ENCODE data around the gene KCNRG. TPM values are rescaled to one million over a fixed set of nuclear protein-coding genes. Genes with fewer than 3 reads are reported as not detected.
"Not testable (repeated sequence)": the region's sequence is repeated elsewhere in the genome, so short reads cannot be mapped to it uniquely, and the experiment has no call there.

Gene KCNRG
- total RNA-seq, 2 donors from 2014 or later: 0.19 to 0.45 TPM

DNA sequence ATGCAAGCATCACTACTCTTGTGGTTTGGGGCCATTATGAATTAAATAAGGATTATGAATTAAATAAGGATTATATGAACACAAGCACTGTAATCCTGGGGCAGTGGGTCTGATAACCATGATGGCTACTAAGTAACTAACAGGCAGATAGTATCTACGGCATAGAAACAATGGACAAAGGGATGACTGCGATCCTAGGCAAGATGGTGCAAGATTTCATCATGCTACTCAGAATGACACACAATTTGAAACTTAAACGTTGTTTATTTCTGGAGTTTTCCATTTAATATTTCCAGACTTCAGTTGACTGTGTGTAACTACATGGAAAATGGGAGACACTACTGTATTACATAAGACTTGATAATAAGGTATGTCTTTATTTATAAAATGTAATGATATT is 15.1 kb downstream of the KCNRG start:
- Mint-ChIP-seq H3K27ac (no peak overlapping the region), H3K36me3 (ENCODE audit: low read depth) (peaks cover 29% of the 10 kb centered on the region), H3K27me3 (no peaks in the 10 kb centered on the region), H3K4me3 (no peak overlapping the region), H3K9me3 (no peaks in the 10 kb centered on the region), H3K4me1 (peaks cover 13% of the 10 kb centered on the region)
- no peak for ATAC-seq (replicated peaks)

DNA sequence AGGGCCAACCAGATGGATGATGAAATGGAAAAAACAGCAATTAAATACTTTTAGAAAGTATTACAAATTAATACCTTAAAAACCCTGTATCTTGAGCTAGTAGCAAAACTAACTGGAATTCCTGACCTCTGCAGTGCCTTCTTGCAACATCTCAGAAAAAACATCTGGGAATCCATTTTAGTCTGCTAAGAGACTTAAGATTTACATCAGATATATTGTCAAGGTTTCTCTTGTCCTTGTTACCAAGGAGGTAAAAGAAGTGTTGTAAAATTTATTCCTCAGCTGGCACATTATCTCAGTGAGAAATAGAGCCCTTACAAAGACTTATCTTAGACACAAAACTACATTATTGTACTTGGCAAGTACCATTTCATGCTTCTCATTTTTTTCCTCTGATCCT is 18.5 kb downstream of the KCNRG start:
- Mint-ChIP-seq H3K27me3 (no peaks in the 10 kb centered on the region), H3K27ac (no peak overlapping the region), H3K9me3 (no peaks in the 10 kb centered on the region), H3K4me3 (no peak overlapping the region), H3K36me3 (ENCODE audit: low read depth) (no peaks in the 10 kb centered on the region), H3K4me1 (no peaks in the 10 kb centered on the region)
- no peak for ATAC-seq (replicated peaks)

DNA sequence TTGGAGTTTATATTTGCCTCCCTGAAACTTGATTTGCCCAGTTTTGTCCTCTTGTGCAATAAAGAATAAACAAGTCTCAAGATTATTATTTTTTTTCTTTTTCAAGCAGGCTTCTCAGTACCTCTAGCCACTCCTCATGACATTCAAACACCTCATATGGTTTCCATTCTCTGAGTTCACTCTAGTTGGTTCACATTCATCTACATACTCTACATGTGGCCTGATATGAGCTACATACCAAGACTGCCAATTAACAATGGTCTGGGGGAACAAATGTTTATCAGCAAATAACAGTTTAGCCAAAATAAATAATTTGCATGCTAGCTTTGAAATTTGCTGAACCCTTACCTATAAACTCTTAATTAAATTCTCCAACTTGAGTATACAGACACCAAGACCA is 22.5 kb downstream of the KCNRG start:
- Mint-ChIP-seq H3K9me3 (no peaks in the 10 kb centered on the region), H3K4me1 (no peaks in the 10 kb centered on the region), H3K36me3 (ENCODE audit: low read depth) (peaks cover 23% of the 10 kb centered on the region), H3K4me3 (no peak overlapping the region), H3K27me3 (no peaks in the 10 kb centered on the region), H3K27ac (no peak overlapping the region)
- no peak for ATAC-seq (replicated peaks)

- no peak for ATAC-seq (replicated peaks)
These were observed 23.0 kb downstream of the KCNRG start for GRCh38 chr13:50038266-50038665.

GRCh38 chr13:50052478-50052877 is 37.2 kb downstream of the KCNRG start:
- H3K4me3 Mint-ChIP-seq: no peak overlapping the region
- no peaks in the 10 kb centered on the region for H3K27me3 Mint-ChIP-seq
- H3K9me3 Mint-ChIP-seq: no peaks in the 10 kb centered on the region
- H3K27ac Mint-ChIP-seq: no peak overlapping the region
- ATAC-seq (replicated peaks): no peak
- peaks cover 9% of the 10 kb centered on the region for H3K4me1 Mint-ChIP-seq
- H3K36me3 Mint-ChIP-seq (ENCODE audit: low read depth): peaks cover 52% of the 10 kb centered on the region

More at GRCh38 chr13:50038266-50038665, 23.0 kb downstream of the KCNRG start:
- H3K27me3 Mint-ChIP-seq: no peaks in the 10 kb centered on the region
- H3K9me3 Mint-ChIP-seq: no peaks in the 10 kb centered on the region
- H3K4me3 Mint-ChIP-seq: no peak overlapping the region
- H3K4me1 Mint-ChIP-seq: peaks cover 4% of the 10 kb centered on the region
- H3K27ac Mint-ChIP-seq: no peak overlapping the region
- H3K36me3 Mint-ChIP-seq (ENCODE audit: low read depth): peaks cover 28% of the 10 kb centered on the region

DNA sequence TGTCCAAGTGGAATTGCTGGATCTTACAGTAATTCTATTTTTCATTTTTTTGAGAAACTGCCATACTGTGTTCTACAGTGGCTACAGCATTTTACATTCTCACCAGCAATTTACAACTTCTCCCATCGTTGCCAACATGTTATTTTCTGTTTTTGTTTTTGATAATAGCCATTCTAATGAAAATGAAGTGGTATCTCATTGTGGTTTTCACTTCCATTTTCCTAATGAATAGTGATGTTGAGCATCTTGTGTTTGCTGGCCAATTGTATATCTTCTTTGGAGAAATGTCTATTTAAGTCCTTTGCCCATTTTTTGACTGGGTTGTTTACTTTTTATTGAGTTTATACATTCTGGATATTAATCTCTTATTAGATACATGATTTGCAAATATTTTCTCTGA is 38.6 kb downstream of the KCNRG start:
- Mint-ChIP-seq H3K4me1 (peaks cover 14% of the 10 kb centered on the region), H3K4me3 (no peak overlapping the region), H3K27me3 (no peaks in the 10 kb centered on the region), H3K27ac (no peak overlapping the region), H3K36me3 (ENCODE audit: low read depth) (peaks cover 66% of the 10 kb centered on the region), H3K9me3 (no peaks in the 10 kb centered on the region)
- no peak for ATAC-seq (replicated peaks)

GRCh38 chr13:50055454-50055853 is 40.2 kb downstream of the KCNRG start:
- Mint-ChIP-seq H3K27ac (no peak overlapping the region), H3K27me3 (no peaks in the 10 kb centered on the region), H3K9me3 (no peaks in the 10 kb centered on the region), H3K4me1 (peaks cover 20% of the 10 kb centered on the region), H3K4me3 (no peak overlapping the region), H3K36me3 (ENCODE audit: low read depth) (peaks cover 75% of the 10 kb centered on the region)
- ATAC-seq (replicated peaks): no peak

- peaks cover 72% of the 10 kb centered on the region for H3K36me3 Mint-ChIP-seq (ENCODE audit: low read depth)
- H3K9me3 Mint-ChIP-seq: no peaks in the 10 kb centered on the region
- no peak for ATAC-seq (replicated peaks)
- H3K4me3 Mint-ChIP-seq: no peak overlapping the region
- H3K4me1 Mint-ChIP-seq: peaks cover 12% of the 10 kb centered on the region
- H3K27me3 Mint-ChIP-seq: no peaks in the 10 kb centered on the region
- no peak overlapping the region for H3K27ac Mint-ChIP-seq
These were observed 45.5 kb downstream of the KCNRG start for GRCh38 chr13:50060718-50061117.

- not testable (repeated sequence) for H3K4me3 Mint-ChIP-seq; H3K9me3 Mint-ChIP-seq; ATAC-seq (replicated peaks); H3K27ac Mint-ChIP-seq; H3K27me3 Mint-ChIP-seq
- H3K36me3 Mint-ChIP-seq (ENCODE audit: low read depth): peaks cover 75% of the 10 kb centered on the region
- peaks cover 11% of the 10 kb centered on the region for H3K4me1 Mint-ChIP-seq
These were observed 47.1 kb downstream of the KCNRG start for GRCh38 chr13:50062336-50062735.

DNA sequence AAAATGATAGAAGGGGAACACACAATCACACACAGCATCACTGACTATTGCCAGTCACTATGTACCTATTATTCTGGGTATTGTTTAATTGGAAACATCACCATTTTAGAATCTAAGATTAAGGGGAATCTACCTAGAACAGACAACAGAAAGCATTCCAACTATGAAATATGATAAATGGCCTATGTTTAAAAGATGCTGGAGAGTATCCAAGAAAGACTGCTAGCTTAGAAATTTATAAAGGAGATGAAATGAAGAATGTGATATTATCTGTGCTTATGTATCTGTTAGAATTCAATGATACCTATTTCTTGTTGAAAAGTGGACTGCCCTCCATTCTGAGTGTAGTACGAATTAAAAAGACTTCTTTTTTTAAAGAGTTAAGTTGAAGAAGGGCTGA is 50.5 kb downstream of the KCNRG start:
- Mint-ChIP-seq H3K27me3 (no peaks in the 10 kb centered on the region), H3K27ac (no peak overlapping the region), H3K9me3 (no peaks in the 10 kb centered on the region), H3K4me1 (no peaks in the 10 kb centered on the region), H3K4me3 (no peak overlapping the region), H3K36me3 (ENCODE audit: low read depth) (peaks cover 74% of the 10 kb centered on the region)
- ATAC-seq (replicated peaks): no peak

- H3K4me3 Mint-ChIP-seq: no peak overlapping the region
- no peak overlapping the region for H3K27ac Mint-ChIP-seq
- no peaks in the 10 kb centered on the region for H3K9me3 Mint-ChIP-seq
- no peak for ATAC-seq (replicated peaks)
- H3K27me3 Mint-ChIP-seq: no peaks in the 10 kb centered on the region
- no peaks in the 10 kb centered on the region for H3K4me1 Mint-ChIP-seq
- H3K36me3 Mint-ChIP-seq (ENCODE audit: low read depth): peaks cover 84% of the 10 kb centered on the region
These were observed 53.3 kb downstream of the KCNRG start for GRCh38 chr13:50068508-50068907.

GRCh38 chr13:50069261-50069660 is 54.0 kb downstream of the KCNRG start:
- H3K27ac Mint-ChIP-seq: no peak overlapping the region
- no peak for ATAC-seq (replicated peaks)

DNA sequence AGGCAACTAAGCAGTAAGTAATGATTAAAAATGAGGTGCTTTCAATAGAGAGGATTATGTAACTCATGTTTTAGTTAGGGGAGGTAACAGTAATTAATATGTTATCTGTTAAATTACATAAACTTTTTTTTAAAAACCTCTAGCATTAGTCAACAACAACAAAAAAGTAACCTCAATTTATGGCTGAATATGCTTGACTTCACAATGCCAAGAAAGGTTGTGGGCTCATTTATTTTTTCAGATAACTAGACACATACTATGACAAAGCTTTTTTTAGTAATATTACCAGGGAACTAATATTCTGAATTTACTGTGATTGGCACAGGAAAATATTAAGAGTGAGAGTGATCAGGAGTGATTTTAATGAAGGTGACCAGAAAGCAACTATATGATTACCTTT is 54.9 kb downstream of the KCNRG start:
- Mint-ChIP-seq H3K9me3 (no peaks in the 10 kb centered on the region), H3K27me3 (no peaks in the 10 kb centered on the region), H3K4me3 (no peak overlapping the region), H3K4me1 (no peaks in the 10 kb centered on the region), H3K27ac (no peak overlapping the region), H3K36me3 (ENCODE audit: low read depth) (peaks cover 86% of the 10 kb centered on the region)
- no peak for ATAC-seq (replicated peaks)

More at GRCh38 chr13:50069261-50069660, 54.0 kb downstream of the KCNRG start:
- no peaks in the 10 kb centered on the region for H3K4me1 Mint-ChIP-seq
- H3K9me3 Mint-ChIP-seq: no peaks in the 10 kb centered on the region
- H3K36me3 Mint-ChIP-seq (ENCODE audit: low read depth): peaks cover 88% of the 10 kb centered on the region
- H3K27me3 Mint-ChIP-seq: no peaks in the 10 kb centered on the region
- H3K4me3 Mint-ChIP-seq: no peak overlapping the region
